Glutamatergic neuron (in vitro differentiated cells): Measurements from ENCODE around the gene TRIM75. TPM values are rescaled to one million over a fixed set of nuclear protein-coding genes. Genes with fewer than 3 reads are reported as not detected.
"Not testable (repeated sequence)": the region's sequence is repeated elsewhere in the genome, so short reads cannot be mapped to it uniquely, and the experiment has no call there.

ENCODE experiments used
- DNase-seq: peaks from one replicate; pipeline ENCODE4 v3.0.0; 2022
- H3K27ac Mint-ChIP-seq: one replicate; pipeline ENCODE4 v1.8.0; 2020; ENCODE audit warnings: mild to moderate bottlenecking, mixed read lengths, inconsistent platforms; ENCODE audit not compliant: unreplicated experiment
- H3K27me3 Mint-ChIP-seq: one replicate; pipeline ENCODE4 v1.8.0; 2020; ENCODE audit warnings: mild to moderate bottlenecking, moderate library complexity, mixed read lengths, inconsistent platforms; ENCODE audit not compliant: unreplicated experiment
- H3K36me3 Mint-ChIP-seq: one replicate; pipeline ENCODE4 v1.8.0; 2020; ENCODE audit warnings: mild to moderate bottlenecking, mixed read lengths, inconsistent platforms; ENCODE audit not compliant: unreplicated experiment
- H3K4me1 Mint-ChIP-seq: one replicate; pipeline ENCODE4 v1.8.0; 2020; ENCODE audit warnings: mild to moderate bottlenecking, low read depth, mixed read lengths, inconsistent platforms; ENCODE audit not compliant: unreplicated experiment
- H3K4me3 Mint-ChIP-seq: one replicate; pipeline ENCODE4 v1.8.0; 2020; ENCODE audit warnings: mild to moderate bottlenecking, mixed read lengths, inconsistent platforms; ENCODE audit not compliant: unreplicated experiment
- H3K9me3 Mint-ChIP-seq: one replicate; pipeline ENCODE4 v1.8.0; 2020; ENCODE audit warnings: mild to moderate bottlenecking, moderate library complexity, mixed read lengths, inconsistent platforms; ENCODE audit not compliant: unreplicated experiment
- CTCF ChIP-seq: fragments of 200-600 bp; sonication (generic); IDR thresholded peaks from one replicate; pipeline ENCODE4 v1.5.0; 2021; ENCODE audit not compliant: partially characterized antibody, unreplicated experiment
- total RNA-seq: library from RNA; stranded (reverse); fragmentation: NEBNext Ultra II Directional; extraction: Animal tissue kit (Norgen Biotek cat#: 25700); gene quantifications from one replicate; pipeline ENCODE4 v1.2.1, GENCODE V29; 2021; ENCODE audit not compliant: unreplicated experiment

The TRIM75 gene
- total RNA-seq, 1 donor from 2014 or later = 0.29 TPM

GRCh38 chr4:165058666-165059065 lies 5.0 kb downstream of the TRIM75 start:
- Mint-ChIP-seq H3K9me3 (no peaks in the 10 kb centered on the region), H3K27ac (no peak overlapping the region), H3K4me3 (no peak overlapping the region), H3K36me3 (no peaks in the 10 kb centered on the region), H3K4me1 (peaks cover 3% of the 10 kb centered on the region), H3K27me3 (peaks cover 5% of the 10 kb centered on the region)
- no peak for DNase-seq
- no peak for TF ChIP-seq CTCF

- peaks cover 1% of the 10 kb centered on the region for H3K4me1 Mint-ChIP-seq
- no peaks in the 10 kb centered on the region for H3K9me3 Mint-ChIP-seq
- no peak for TF ChIP-seq CTCF
- no peaks in the 10 kb centered on the region for H3K36me3 Mint-ChIP-seq
- H3K27ac Mint-ChIP-seq = no peak overlapping the region
- no peak for DNase-seq
- peaks cover 5% of the 10 kb centered on the region for H3K27me3 Mint-ChIP-seq
- no peak overlapping the region for H3K4me3 Mint-ChIP-seq
These were observed 5.7 kb downstream of the TRIM75 start for GRCh38 chr4:165059386-165059785.

GRCh38 chr4:165060938-165061337 lies 7.3 kb downstream of the TRIM75 start:
- Mint-ChIP-seq H3K27me3 (no peaks in the 10 kb centered on the region), H3K27ac (no peak overlapping the region), H3K4me1 (peaks cover 1% of the 10 kb centered on the region), H3K4me3 (no peak overlapping the region), H3K9me3 (no peaks in the 10 kb centered on the region), H3K36me3 (no peaks in the 10 kb centered on the region)
- DNase-seq = no peak
- TF ChIP-seq CTCF = peak; percentile 41

GRCh38 chr4:165070560-165070959 lies 16.9 kb downstream of the TRIM75 start:
- no peak overlapping the region for H3K27ac Mint-ChIP-seq
- no peak for TF ChIP-seq CTCF
- peaks cover 4% of the 10 kb centered on the region for H3K9me3 Mint-ChIP-seq
- no peak overlapping the region for H3K4me3 Mint-ChIP-seq
- no peak for DNase-seq
- peaks cover 4% of the 10 kb centered on the region for H3K27me3 Mint-ChIP-seq
- no peaks in the 10 kb centered on the region for H3K36me3 Mint-ChIP-seq
- no peaks in the 10 kb centered on the region for H3K4me1 Mint-ChIP-seq

GRCh38 chr4:165073346-165073745 lies 19.7 kb downstream of the TRIM75 start:
- H3K27ac Mint-ChIP-seq, H3K36me3 Mint-ChIP-seq, H3K27me3 Mint-ChIP-seq, H3K9me3 Mint-ChIP-seq, H3K4me1 Mint-ChIP-seq, DNase-seq, H3K4me3 Mint-ChIP-seq: not testable (repeated sequence)
